Caki2 (cell line): ENCODE results near the gene ACADM. TPM values are rescaled to one million over a fixed set of nuclear protein-coding genes. Genes with fewer than 3 reads are reported as not detected.

ENCODE experiments used
- total RNA-seq: library from RNA; depleted of rRNA; stranded (reverse); fragments of >200 nt; shearing (Covaris generic); gene quantifications from 2 replicates; pipeline ENCODE4 v1.2.3, GENCODE V29; 2014; ENCODE audit warnings: low replicate concordance; rRNA removed

ACADM gene
- total RNA-seq, 1 experiment from 2014 or later: 16.1 TPM

Other genes starting within 250 kb of the ACADM start
- gene SLC44A5, start 113.6 kb upstream of the ACADM start, total RNA-seq: 0.70 and 1.5 TPM in 2 replicates
- 28.9 and 29.9 TPM in 2 replicates for gene RABGGTB, start 61.5 kb downstream of the ACADM start, total RNA-seq
- not detected in 2 replicates for gene MSH4, start 72.2 kb downstream of the ACADM start, total RNA-seq
- gene ASB17, start 207.7 kb downstream of the ACADM start, total RNA-seq: not detected in 2 replicates